CD4-positive, CD25-positive, alpha-beta regulatory T cell (primary cell): ENCODE results near the gene KCND1. TPM values are rescaled to one million over a fixed set of nuclear protein-coding genes. Genes with fewer than 3 reads are reported as not detected.

Experiments
- ATAC-seq, 2 donors: fragments of 150-1000 bp; cut with Tn5 transposase; one replicate each; pipeline ENCODE4 v1.10.0; 2021; ENCODE audit warnings: low read depth in 2 of 2, moderate number of reproducible peaks in 2 of 2, moderate library complexity in 1 of 2
- DNase-seq, 3 donors: peaks; one replicate each; pipeline versions ENCODE4 v3.0.0 to v3.0.0-alpha.2; 2012 to 2022; ENCODE audit warnings: mixed read lengths in 1 of 3
- H3K27ac ChIP-seq: one replicate; pipeline ENCODE4 v1.7.0; 2013; ENCODE audit warnings: mild to moderate bottlenecking, low read length; ENCODE audit not compliant: insufficient read depth, poor library complexity, severe bottlenecking
- H3K27me3 ChIP-seq: one replicate; pipeline ENCODE4 v1.7.0; 2013; ENCODE audit warnings: low read length; ENCODE audit not compliant: control insufficient read depth, insufficient read depth
- H3K36me3 ChIP-seq: one replicate; pipeline ENCODE4 v1.7.0; 2013; ENCODE audit warnings: mild to moderate bottlenecking, low read length, moderate library complexity; ENCODE audit not compliant: control insufficient read depth, insufficient read depth
- H3K4me1 ChIP-seq: 2 replicates; pipeline ENCODE4 v1.7.0; 2013; ENCODE audit warnings: mild to moderate bottlenecking, low read length; ENCODE audit not compliant: insufficient read depth, control insufficient read depth, poor library complexity, severe bottlenecking
- H3K4me3 ChIP-seq: one replicate; pipeline ENCODE4 v1.7.0; 2013; ENCODE audit warnings: low read depth, mild to moderate bottlenecking, low read length, moderate library complexity
- H3K9me3 ChIP-seq, 2 experiments: 1 replicate in 1 of 2; 2 replicates in 1 of 2; pipeline ENCODE4 v1.7.0; 2013; ENCODE audit warnings: low read length in 2 of 2, mild to moderate bottlenecking in 1 of 2, moderate library complexity in 1 of 2; ENCODE audit not compliant: control insufficient read depth in 2 of 2
- H3K27ac Mint-ChIP-seq, 3 donors: one replicate each; pipeline ENCODE4 v1.8.0; 2020 to 2022; ENCODE audit warnings: mild to moderate bottlenecking in 3 of 3, mixed read lengths in 3 of 3, moderate library complexity in 2 of 3
- H3K27me3 Mint-ChIP-seq: one replicate; pipeline ENCODE4 v1.8.0; 2022; ENCODE audit warnings: mild to moderate bottlenecking, mixed read lengths
- H3K36me3 Mint-ChIP-seq: one replicate; pipeline ENCODE4 v1.8.0; 2020; ENCODE audit warnings: mixed read lengths
- H3K4me1 Mint-ChIP-seq, 4 donors: one replicate each; pipeline ENCODE4 v1.8.0; 2020 to 2022; ENCODE audit warnings: mixed read lengths in 4 of 4, mild to moderate bottlenecking in 1 of 4
- H3K4me3 Mint-ChIP-seq, 4 donors: one replicate each; pipeline ENCODE4 v1.8.0; 2020 to 2022; ENCODE audit warnings: mild to moderate bottlenecking in 4 of 4, mixed read lengths in 4 of 4, moderate library complexity in 3 of 4
- H3K9me3 Mint-ChIP-seq, 7 donors: one replicate each; pipeline ENCODE4 v1.8.0; 2020 to 2022; ENCODE audit warnings: mixed read lengths in 7 of 7, mild to moderate bottlenecking in 3 of 7, moderate library complexity in 2 of 7
- polyA plus RNA-seq, 4 donors: library from polyadenylated mRNA; unstranded; fragments of 300-500 nt; fragmentation: Illumina TruSeq; gene quantifications; one replicate each; pipeline ENCODE4 v1.2.3, GENCODE V29; 2021
- total RNA-seq: library from RNA; stranded (reverse); gene quantifications from one replicate; pipeline ENCODE4 v1.2.3, GENCODE V29; 2022

The KCND1 gene
- total RNA-seq (2.3 TPM), polyA plus RNA-seq (under 1 TPM; 0.05 to 0.11 (median 0.07) TPM)

GRCh38 chrX:48971249-48972219 is at the start of gene KCND1:
Gene KCND1, minus strand, starts transcription at chrX:48971844. Its CDS starts 1,573 bp downstream, at chrX:48970271.
- H3K27ac Mint-ChIP-seq: no peak within 1 kb of the TSS

GRCh38 chrX:49019599-49020249 is 48.1 kb upstream of the KCND1 start:
- no peaks in the 10 kb centered on the region for H3K4me1 Mint-ChIP-seq
- DNase-seq: no peak
- Histone ChIP-seq H3K4me1 (no peaks in the 10 kb centered on the region), H3K9me3 (no peaks in the 10 kb centered on the region), H3K27me3 (no peaks in the 10 kb centered on the region), H3K27ac (no peak overlapping the region), H3K36me3 (no peaks in the 10 kb centered on the region), H3K4me3 (no peak overlapping the region)
- H3K27me3 Mint-ChIP-seq: no peaks in the 10 kb centered on the region
- no peak overlapping the region for H3K27ac Mint-ChIP-seq
- no peak for ATAC-seq
- H3K36me3 Mint-ChIP-seq: no peaks in the 10 kb centered on the region
- no peaks in the 10 kb centered on the region for H3K9me3 Mint-ChIP-seq
- no peak overlapping the region for H3K4me3 Mint-ChIP-seq

More at GRCh38 chrX:48971249-48972219, at the start of gene KCND1:
- peaks cover 0 to 23% (median 7%) of the 10 kb centered on the region in 4 donors for H3K4me1 Mint-ChIP-seq
- H3K27me3 Mint-ChIP-seq: peaks cover 6% of the 10 kb centered on the region
- peaks cover 10% of the 10 kb centered on the region for H3K4me1 ChIP-seq
- H3K4me3 Mint-ChIP-seq: peak within 1 kb of the TSS; percentile 8 to 63 (median 49)
- H3K36me3 Mint-ChIP-seq: peaks cover 16% of the 10 kb centered on the region
- DNase-seq (no peak), ATAC-seq (peak; percentile 14 to 16)
- H3K9me3 Mint-ChIP-seq: no peaks in the 10 kb centered on the region
- H3K27ac ChIP-seq: no peak within 1 kb of the TSS
- H3K27me3 ChIP-seq: no peaks in the 10 kb centered on the region
- no peaks in the 10 kb centered on the region for H3K9me3 ChIP-seq
- H3K36me3 ChIP-seq: peaks cover 15% of the 10 kb centered on the region
- no peak within 1 kb of the TSS for H3K4me3 ChIP-seq

GRCh38 chrX:49019050-49019449 is 47.4 kb upstream of the KCND1 start:
- Mint-ChIP-seq H3K27ac (no peak overlapping the region), H3K27me3 (no peaks in the 10 kb centered on the region)
- no peaks in the 10 kb centered on the region for H3K27me3 ChIP-seq

GRCh38 chrX:49003696-49004095 is 32.1 kb upstream of the KCND1 start:
- no peak overlapping the region for H3K4me3 ChIP-seq
- peaks cover 17% of the 10 kb centered on the region for H3K4me1 ChIP-seq
- peak overlapping the region in 3 of 4 donors; percentile 28 to 74 (median 68) for H3K4me3 Mint-ChIP-seq
- DNase-seq (no peak), ATAC-seq (no peak)
- H3K9me3 Mint-ChIP-seq: peaks cover 0 to 6% (median 0%) of the 10 kb centered on the region in 7 donors
- no peaks in the 10 kb centered on the region for H3K9me3 ChIP-seq
- peaks cover 2 to 27% (median 12%) of the 10 kb centered on the region in 4 donors for H3K4me1 Mint-ChIP-seq
- H3K27ac ChIP-seq: no peak overlapping the region
- peaks cover 2% of the 10 kb centered on the region for H3K36me3 ChIP-seq
- H3K27ac Mint-ChIP-seq: peak overlapping the region in 1 of 3 donors; percentile 98
- H3K27me3 Mint-ChIP-seq: peaks cover 4% of the 10 kb centered on the region
- no peaks in the 10 kb centered on the region for H3K36me3 Mint-ChIP-seq
- no peaks in the 10 kb centered on the region for H3K27me3 ChIP-seq

More at GRCh38 chrX:49019050-49019449, 47.4 kb upstream of the KCND1 start:
- no peaks in the 10 kb centered on the region for H3K9me3 Mint-ChIP-seq
- H3K4me3 Mint-ChIP-seq: no peak overlapping the region
- DNase-seq (no peak), ATAC-seq (no peak)
- no peak overlapping the region for H3K27ac ChIP-seq
- H3K4me1 Mint-ChIP-seq: no peaks in the 10 kb centered on the region
- no peak overlapping the region for H3K4me3 ChIP-seq
- no peaks in the 10 kb centered on the region for H3K9me3 ChIP-seq
- no peaks in the 10 kb centered on the region for H3K36me3 Mint-ChIP-seq
- no peaks in the 10 kb centered on the region for H3K4me1 ChIP-seq
- no peaks in the 10 kb centered on the region for H3K36me3 ChIP-seq

- Histone ChIP-seq H3K9me3 (no peaks in the 10 kb centered on the region), H3K27ac (peak within 1 kb of the TSS; percentile 90), H3K36me3 (peaks cover 12% of the 10 kb centered on the region), H3K4me3 (peak within 1 kb of the TSS; percentile 89), H3K4me1 (peaks cover 17% of the 10 kb centered on the region), H3K27me3 (no peaks in the 10 kb centered on the region)
- peaks cover 4% of the 10 kb centered on the region for H3K36me3 Mint-ChIP-seq
- ATAC-seq (peak; percentile 78 to 83), DNase-seq (peak; percentile 74 to 93 (median 86))
- H3K27me3 Mint-ChIP-seq: peaks cover 4% of the 10 kb centered on the region
- H3K9me3 Mint-ChIP-seq: peaks cover 0 to 6% (median 0%) of the 10 kb centered on the region in 7 donors
- H3K4me1 Mint-ChIP-seq: peaks cover 11 to 37% (median 14%) of the 10 kb centered on the region in 4 donors
- peak within 1 kb of the TSS; percentile 89 to 99 (median 98) for H3K27ac Mint-ChIP-seq
- peak within 1 kb of the TSS; percentile 98 to 100 (median 98) for H3K4me3 Mint-ChIP-seq
These were observed 30.7 kb upstream of the KCND1 start, which contains the start of gene GRIPAP1 for GRCh38 chrX:49002091-49002935. Gene GRIPAP1, minus strand, starts transcription at chrX:49002264. Its CDS starts 35 bp downstream, at chrX:49002229.

GRCh38 chrX:49001521-49002090 is 30.0 kb upstream of the KCND1 start:
- H3K9me3 Mint-ChIP-seq: peaks cover 0 to 6% (median 0%) of the 10 kb centered on the region in 7 donors
- DNase-seq: peak; percentile 55 to 59 (median 57)

More at GRCh38 chrX:49001521-49002090, 30.0 kb upstream of the KCND1 start:
- H3K36me3 Mint-ChIP-seq: peaks cover 11% of the 10 kb centered on the region
- Histone ChIP-seq H3K27ac (peak overlapping the region; percentile 90), H3K4me1 (peaks cover 17% of the 10 kb centered on the region), H3K9me3 (no peaks in the 10 kb centered on the region), H3K36me3 (peaks cover 18% of the 10 kb centered on the region), H3K4me3 (peak overlapping the region; percentile 88), H3K27me3 (no peaks in the 10 kb centered on the region)
- H3K27me3 Mint-ChIP-seq: peaks cover 4% of the 10 kb centered on the region
- peak overlapping the region; percentile 98 to 100 (median 98) for H3K4me3 Mint-ChIP-seq
- H3K4me1 Mint-ChIP-seq: peaks cover 14 to 42% (median 15%) of the 10 kb centered on the region in 4 donors
- peak; percentile 25 to 26 for ATAC-seq
- peak overlapping the region; percentile 86 to 99 (median 98) for H3K27ac Mint-ChIP-seq
